Skeletal muscle tissue (tissue), 4 donors: ENCODE measurements around the gene GALNT11. TPM values are rescaled to one million over a fixed set of nuclear protein-coding genes. Genes with fewer than 3 reads are reported as not detected.

Experiments
- H3K27ac ChIP-seq: one replicate; pipeline ENCODE4 v1.7.0; 2013; ENCODE audit warnings: mild to moderate bottlenecking, low read depth, low read length, inconsistent platforms
- H3K27me3 ChIP-seq, 3 donors: one replicate each; pipeline ENCODE4 v1.7.0; 2013; ENCODE audit warnings: low read length in 3 of 3; ENCODE audit not compliant: control insufficient read depth in 3 of 3, insufficient read depth in 3 of 3
- H3K36me3 ChIP-seq, 3 donors: one replicate each; pipeline ENCODE4 v1.7.0; 2013; ENCODE audit warnings: low read length in 3 of 3; ENCODE audit not compliant: control insufficient read depth in 3 of 3, insufficient read depth in 3 of 3
- H3K4me1 ChIP-seq, 3 donors: one replicate each; pipeline ENCODE4 v1.7.0; 2013; ENCODE audit warnings: low read length in 3 of 3, mild to moderate bottlenecking in 3 of 3; ENCODE audit not compliant: control insufficient read depth in 3 of 3, insufficient read depth in 3 of 3
- H3K4me3 ChIP-seq, 3 donors: one replicate each; pipeline ENCODE4 v1.7.0; 2013; ENCODE audit warnings: low read length in 3 of 3
- H3K9ac ChIP-seq, 3 donors: one replicate each; pipeline ENCODE4 v1.7.0; 2013; ENCODE audit warnings: low read length in 3 of 3, mild to moderate bottlenecking in 3 of 3, moderate library complexity in 2 of 3, low read depth in 1 of 3
- H3K9me3 ChIP-seq, 3 donors: one replicate each; pipeline ENCODE4 v1.7.0; 2013; ENCODE audit warnings: low read length in 3 of 3; ENCODE audit not compliant: control insufficient read depth in 3 of 3
- total RNA-seq: library from RNA; depleted of rRNA; stranded (reverse); fragments of >200 nt; gene quantifications from one replicate; pipeline ENCODE4 v1.2.3, GENCODE V29; 2014
- donor health status: Osteomylitis.

GALNT11 gene
- total RNA-seq, 1 donor from 2014 or later, result 19.8 TPM

GRCh38 chr7:152136686-152137085 is 111.2 kb downstream of the GALNT11 start:
- no peak overlapping the region for H3K4me3 ChIP-seq
- H3K27ac ChIP-seq, result no peak overlapping the region
- H3K27me3 ChIP-seq, result no peaks in the 10 kb centered on the region
- H3K4me1 ChIP-seq, result peaks cover 0 to 3% (median 0%) of the 10 kb centered on the region in 3 donors
- peaks cover 40 to 57% (median 51%) of the 10 kb centered on the region in 3 donors for H3K36me3 ChIP-seq
- no peaks in the 10 kb centered on the region for H3K9me3 ChIP-seq
- no peak overlapping the region for H3K9ac ChIP-seq

- no peaks in the 10 kb centered on the region for H3K9me3 ChIP-seq
- no peaks in the 10 kb centered on the region for H3K27me3 ChIP-seq
- no peak overlapping the region for H3K9ac ChIP-seq
- H3K36me3 ChIP-seq, result peaks cover 34 to 52% (median 51%) of the 10 kb centered on the region in 3 donors
- H3K4me1 ChIP-seq, result peaks cover 0 to 3% (median 0%) of the 10 kb centered on the region in 3 donors
- H3K4me3 ChIP-seq, result no peak overlapping the region
- H3K27ac ChIP-seq, result no peak overlapping the region
Measured at GRCh38 chr7:152137476-152138025, 112.1 kb downstream of the GALNT11 start.

- peaks cover 40 to 64% (median 61%) of the 10 kb centered on the region in 3 donors for H3K36me3 ChIP-seq
- H3K27me3 ChIP-seq, result no peaks in the 10 kb centered on the region
- H3K4me3 ChIP-seq, result no peak overlapping the region
- H3K9ac ChIP-seq, result no peak overlapping the region
- peaks cover 0 to 3% (median 0%) of the 10 kb centered on the region in 3 donors for H3K4me1 ChIP-seq
- H3K9me3 ChIP-seq, result no peaks in the 10 kb centered on the region
- no peak overlapping the region for H3K27ac ChIP-seq
Measured at GRCh38 chr7:152140067-152140466, 114.6 kb downstream of the GALNT11 start.

- H3K9me3 ChIP-seq, result no peaks in the 10 kb centered on the region
- H3K4me1 ChIP-seq, result peaks cover 0 to 3% (median 0%) of the 10 kb centered on the region in 3 donors
- no peaks in the 10 kb centered on the region for H3K27me3 ChIP-seq
- peaks cover 40 to 69% (median 64%) of the 10 kb centered on the region in 3 donors for H3K36me3 ChIP-seq
- no peak overlapping the region for H3K4me3 ChIP-seq
- H3K27ac ChIP-seq, result no peak overlapping the region
- H3K9ac ChIP-seq, result no peak overlapping the region
Measured at GRCh38 chr7:152140560-152140959, 115.1 kb downstream of the GALNT11 start.

- no peak overlapping the region for H3K27ac ChIP-seq
Measured at GRCh38 chr7:152142976-152143595, 117.6 kb downstream of the GALNT11 start.

GRCh38 chr7:152144557-152145245 is 119.2 kb downstream of the GALNT11 start:
- no peaks in the 10 kb centered on the region for H3K9me3 ChIP-seq
- H3K4me1 ChIP-seq, result peaks cover 0 to 2% (median 0%) of the 10 kb centered on the region in 3 donors
- peaks cover 35 to 77% (median 76%) of the 10 kb centered on the region in 3 donors for H3K36me3 ChIP-seq
- no peak overlapping the region for H3K9ac ChIP-seq
- no peaks in the 10 kb centered on the region for H3K27me3 ChIP-seq
- H3K27ac ChIP-seq, result no peak overlapping the region
- H3K4me3 ChIP-seq, result no peak overlapping the region

More at GRCh38 chr7:152142976-152143595, 117.6 kb downstream of the GALNT11 start:
- peaks cover 43 to 78% (median 77%) of the 10 kb centered on the region in 3 donors for H3K36me3 ChIP-seq
- peaks cover 0 to 2% (median 0%) of the 10 kb centered on the region in 3 donors for H3K4me1 ChIP-seq
- no peaks in the 10 kb centered on the region for H3K27me3 ChIP-seq
- H3K4me3 ChIP-seq, result no peak overlapping the region
- H3K9me3 ChIP-seq, result no peaks in the 10 kb centered on the region
- H3K9ac ChIP-seq, result no peak overlapping the region

GRCh38 chr7:152145853-152146466 is 120.5 kb downstream of the GALNT11 start:
- no peak overlapping the region for H3K9ac ChIP-seq
- H3K4me3 ChIP-seq, result no peak overlapping the region
- H3K9me3 ChIP-seq, result no peaks in the 10 kb centered on the region
- H3K27ac ChIP-seq, result no peak overlapping the region
- no peaks in the 10 kb centered on the region for H3K27me3 ChIP-seq
- H3K36me3 ChIP-seq, result peaks cover 37 to 82% (median 78%) of the 10 kb centered on the region in 3 donors
- peaks cover 0 to 2% (median 0%) of the 10 kb centered on the region in 3 donors for H3K4me1 ChIP-seq

- H3K9ac ChIP-seq, result no peak overlapping the region
- no peaks in the 10 kb centered on the region for H3K27me3 ChIP-seq
- H3K4me3 ChIP-seq, result no peak overlapping the region
- H3K27ac ChIP-seq, result no peak overlapping the region
- no peaks in the 10 kb centered on the region for H3K9me3 ChIP-seq
- H3K36me3 ChIP-seq, result peaks cover 54 to 95% (median 86%) of the 10 kb centered on the region in 3 donors
- peaks cover 0 to 2% (median 0%) of the 10 kb centered on the region in 3 donors for H3K4me1 ChIP-seq
Measured at GRCh38 chr7:152148706-152149105, 123.2 kb downstream of the GALNT11 start.

GRCh38 chr7:152149363-152149762 is 123.9 kb downstream of the GALNT11 start:
- H3K27me3 ChIP-seq, result no peaks in the 10 kb centered on the region
- H3K4me3 ChIP-seq, result no peak overlapping the region
- H3K9me3 ChIP-seq, result no peaks in the 10 kb centered on the region
- peaks cover 54 to 95% (median 86%) of the 10 kb centered on the region in 3 donors for H3K36me3 ChIP-seq
- no peak overlapping the region for H3K9ac ChIP-seq
- H3K27ac ChIP-seq, result no peak overlapping the region
- peaks cover 0 to 2% (median 0%) of the 10 kb centered on the region in 3 donors for H3K4me1 ChIP-seq
